Liver (tissue), 9 donors: ENCODE measurements around the gene LAYN. TPM values are rescaled to one million over a fixed set of nuclear protein-coding genes. Genes with fewer than 3 reads are reported as not detected.

Experiments
- DNase-seq: peaks from one replicate; pipeline ENCODE4 v3.0.0-alpha.2; 2017; ENCODE audit warnings: low spot score
- H3K27ac ChIP-seq, 2 donors: one replicate each; pipeline ENCODE4 v1.7.0; 2013; ENCODE audit warnings: inconsistent platforms in 2 of 2, low read length in 2 of 2, control low read depth in 1 of 2, low read depth in 1 of 2, mild to moderate bottlenecking in 1 of 2
- H3K27me3 ChIP-seq, 4 donors: one replicate each; pipeline versions ENCODE4 v1.6.1 to v1.7.0; 2013; ENCODE audit warnings: low read length in 3 of 4, inconsistent platforms in 1 of 4, mild to moderate bottlenecking in 1 of 4, moderate library complexity in 1 of 4; ENCODE audit not compliant: control insufficient read depth in 4 of 4, insufficient read depth in 4 of 4
- H3K36me3 ChIP-seq, 4 donors: one replicate each; pipeline versions ENCODE4 v1.6.1 to v1.7.0; 2013; ENCODE audit warnings: low read length in 3 of 4, mild to moderate bottlenecking in 3 of 4, low read depth in 1 of 4, moderate library complexity in 1 of 4; ENCODE audit not compliant: control insufficient read depth in 4 of 4, insufficient read depth in 3 of 4
- H3K4me1 ChIP-seq, 4 donors: one replicate each; pipeline versions ENCODE4 v1.6.1 to v1.7.0; 2013; ENCODE audit warnings: low read length in 3 of 4, mild to moderate bottlenecking in 3 of 4, moderate library complexity in 1 of 4; ENCODE audit not compliant: control insufficient read depth in 4 of 4, insufficient read depth in 4 of 4
- H3K4me3 ChIP-seq, 3 donors: one replicate each; pipeline versions ENCODE4 v1.6.1 to v1.7.0; 2013; ENCODE audit warnings: low read length in 3 of 3, control low read depth in 1 of 3, low read depth in 1 of 3, mild to moderate bottlenecking in 1 of 3
- H3K9ac ChIP-seq, 2 donors: one replicate each; pipeline ENCODE4 v1.7.0; 2013; ENCODE audit warnings: low read length in 2 of 2, mild to moderate bottlenecking in 2 of 2, moderate library complexity in 2 of 2, control low read depth in 1 of 2, low read depth in 1 of 2
- H3K9me3 ChIP-seq, 4 donors: one replicate each; pipeline versions ENCODE4 v1.6.1 to v1.7.0; 2013; ENCODE audit warnings: low read length in 3 of 4; ENCODE audit not compliant: control insufficient read depth in 4 of 4
- ATF3 ChIP-seq: IDR thresholded peaks from 2 replicates; pipeline ENCODE4 v1.6.1; 2016; ENCODE audit warnings: antibody characterized with exemption
- CTCF ChIP-seq: fragments of 150-350 bp; IDR thresholded peaks from 2 replicates; pipeline ENCODE4 v1.5.1; 2017; ENCODE audit warnings: improper control_type of control experiment, low read depth, low read length; ENCODE audit not compliant: missing input control
- EGR1 ChIP-seq, 2 donors: IDR thresholded peaks; 2 replicates each; pipeline ENCODE4 v1.6.1; 2016 to 2018; ENCODE audit warnings: antibody characterized with exemption in 2 of 2, low read depth in 2 of 2
- FOXA1 ChIP-seq: IDR thresholded peaks from 2 replicates; pipeline ENCODE4 v1.6.1; 2016; ENCODE audit warnings: antibody characterized with exemption
- FOXA2 ChIP-seq: IDR thresholded peaks from 2 replicates; pipeline ENCODE4 v1.6.1; 2016; ENCODE audit warnings: antibody characterized with exemption
- GABPA ChIP-seq, 2 donors: IDR thresholded peaks in 1 of 2; conservative IDR thresholded peaks in 1 of 2; 2 replicates each; pipeline ENCODE4 v1.6.1; 2016; ENCODE audit warnings: antibody characterized with exemption in 2 of 2, mild to moderate bottlenecking in 1 of 2, moderate library complexity in 1 of 2
- HNF4G ChIP-seq: IDR thresholded peaks from 2 replicates; pipeline ENCODE4 v1.6.1; 2016; ENCODE audit warnings: antibody characterized with exemption
- JUND ChIP-seq, 2 donors: IDR thresholded peaks; 2 replicates each; pipeline ENCODE4 v1.6.1; 2016; ENCODE audit warnings: antibody characterized with exemption in 2 of 2
- MAX ChIP-seq: IDR thresholded peaks from 2 replicates; pipeline ENCODE4 v1.6.1; 2016; ENCODE audit warnings: antibody characterized with exemption
- NR2F2 ChIP-seq: IDR thresholded peaks from 2 replicates; pipeline ENCODE4 v1.6.1; 2016; ENCODE audit warnings: antibody characterized with exemption
- RAD21 ChIP-seq, 2 donors: IDR thresholded peaks; 2 replicates each; pipeline ENCODE4 v1.6.1; 2016; ENCODE audit warnings: antibody characterized with exemption in 2 of 2, mild to moderate bottlenecking in 2 of 2
- REST ChIP-seq: IDR thresholded peaks from 2 replicates; pipeline ENCODE4 v1.6.1; 2016; ENCODE audit warnings: antibody characterized with exemption, mild to moderate bottlenecking
- RXRA ChIP-seq, 2 donors: IDR thresholded peaks; 2 replicates each; pipeline ENCODE4 v1.6.1; 2017 to 2018; ENCODE audit warnings: antibody characterized with exemption in 2 of 2, mild to moderate bottlenecking in 1 of 2
- SP1 ChIP-seq: IDR thresholded peaks from 2 replicates; pipeline ENCODE4 v1.6.1; 2018; ENCODE audit warnings: antibody characterized with exemption, mild to moderate bottlenecking
- TAF1 ChIP-seq: conservative IDR thresholded peaks from 2 replicates; pipeline ENCODE4 v1.6.1; 2016; ENCODE audit warnings: antibody characterized with exemption, mild to moderate bottlenecking
- YY1 ChIP-seq: IDR thresholded peaks from 2 replicates; pipeline ENCODE4 v1.6.1; 2016; ENCODE audit warnings: antibody characterized with exemption, mild to moderate bottlenecking
- ZBTB33 ChIP-seq: IDR thresholded peaks from 2 replicates; pipeline ENCODE4 v1.6.1; 2016; ENCODE audit warnings: antibody characterized with exemption
- WGBS: extraction: QIAGEN DNeasy Blood & Tissue Kit; methylation state at CpG from one replicate; pipeline ENCODE4 v1.1.7; 2013; 5-methylcytosine and 5-hydroxymethylcytosine counted together
- polyA plus RNA-seq, 2 donors: library from polyadenylated mRNA; stranded (reverse) in 1 of 2; unstranded in 1 of 2; fragments of 200-250 nt in 1 of 2; fragments of >200 nt in 1 of 2; fragmentation: Nextera tagmentation in 1 of 2; extraction: Ambion mirVana in 1 of 2; gene quantifications; one replicate each; pipeline versions ENCODE4 v1.2.1 to v1.2.3, GENCODE V29; 2013 to 2015
- total RNA-seq, 2 donors: library from RNA; depleted of rRNA; stranded (reverse); fragments of >200 nt; gene quantifications; one replicate each; pipeline ENCODE4 v1.2.3, GENCODE V29; 2014
- donor health status: healthy.
- donor health status: healthy.
- donor health status: healthy.
- donor health status: healthy.
- donor health status: healthy.

Gene LAYN
- total and polyA plus RNA-seq, 4 donors, result 0.43 to 0.98 (median 0.88) TPM

- H3K27me3 ChIP-seq, result peaks cover 0 to 4% (median 1%) of the 10 kb centered on the region in 4 donors
- H3K4me3 ChIP-seq, result peak overlapping the region in 1 of 3 donors; percentile 51
- no peak for DNase-seq
- no peak overlapping the region for H3K27ac ChIP-seq
- peaks cover 0 to 22% (median 11%) of the 10 kb centered on the region in 4 donors for H3K4me1 ChIP-seq
- TF ChIP-seq YY1 (no peak), GABPA (IDR thresholded peaks at IDR 0.05 in 1 of 2, conservative IDR thresholded peaks at IDR 0.05 in 1 of 2) (no peak), TAF1 (no peak), FOXA1 (no peak), HNF4G (no peak)
- no peaks in the 10 kb centered on the region for H3K36me3 ChIP-seq
- no peak overlapping the region for H3K9ac ChIP-seq
- WGBS, result 8% methylated on average over 22 of the region's 22 CpGs
- no peaks in the 10 kb centered on the region for H3K9me3 ChIP-seq
Measured at GRCh38 chr11:111540937-111541253, 375 bp downstream of the LAYN start.

- Histone ChIP-seq H3K27me3 (peaks cover 0 to 4% (median 1%) of the 10 kb centered on the region in 4 donors), H3K4me1 (peaks cover 0 to 22% (median 11%) of the 10 kb centered on the region in 4 donors), H3K4me3 (peak overlapping the region in 2 of 3 donors; percentile 25 to 51), H3K36me3 (no peaks in the 10 kb centered on the region), H3K9me3 (no peaks in the 10 kb centered on the region), H3K27ac (no peak overlapping the region), H3K9ac (no peak overlapping the region)
- no peak for DNase-seq
- no peak for TF ChIP-seq ZBTB33
- TF ChIP-seq ATF3, result no peak
- TF ChIP-seq HNF4G, result no peak
- TF ChIP-seq REST, result no peak
- TF ChIP-seq GABPA (IDR thresholded peaks at IDR 0.05 in 1 of 2, conservative IDR thresholded peaks at IDR 0.05 in 1 of 2), result no peak
- no peak for TF ChIP-seq RXRA (IDR thresholded peaks at IDR 0.05)
- TF ChIP-seq TAF1, result no peak
- TF ChIP-seq NR2F2, result no peak
- no peak for TF ChIP-seq JUND (IDR thresholded peaks at IDR 0.05)
- no peak for TF ChIP-seq SP1
- no peak for TF ChIP-seq EGR1 (IDR thresholded peaks at IDR 0.05; ENCODE audit: low read depth in 2 of 2)
- no peak for TF ChIP-seq CTCF
- TF ChIP-seq RAD21 (IDR thresholded peaks at IDR 0.05), result no peak
- TF ChIP-seq MAX, result no peak
- TF ChIP-seq YY1, result no peak
- TF ChIP-seq FOXA2, result no peak
- TF ChIP-seq FOXA1, result no peak
- 9% methylated on average over 41 of the region's 41 CpGs for WGBS
Measured at GRCh38 chr11:111541254-111542061, 938 bp downstream of the LAYN start.
